Tibial nerve (tissue), 4 donors: ENCODE measurements around the gene HMGN2. TPM values are rescaled to one million over a fixed set of nuclear protein-coding genes. Genes with fewer than 3 reads are reported as not detected.

Source experiments
- DNase-seq, 2 donors: peaks; one replicate each; pipeline ENCODE4 v3.0.0-alpha.2; 2019; ENCODE audit warnings: low spot score in 2 of 2
- H3K27ac ChIP-seq, 4 donors: fragments of 200-600 bp; sonication (generic) in 3 of 4; one replicate each; pipeline ENCODE4 v1.5.1; 2017 to 2019; ENCODE audit warnings: mild to moderate bottlenecking in 1 of 4
- H3K27me3 ChIP-seq, 2 donors: fragments of 200-600 bp; sonication (generic) in 1 of 2; one replicate each; pipeline versions ENCODE4 v1.5.1 to v1.6.0; 2017 to 2019
- H3K36me3 ChIP-seq, 3 donors: fragments of 200-600 bp; sonication (generic); one replicate each; pipeline ENCODE4 v1.5.1; 2018 to 2019
- H3K4me1 ChIP-seq, 4 donors: fragments of 200-600 bp; sonication (generic) in 3 of 4; one replicate each; pipeline ENCODE4 v1.5.1; 2017 to 2019
- H3K4me3 ChIP-seq, 4 donors: fragments of 200-600 bp; sonication (generic) in 3 of 4; one replicate each; pipeline ENCODE4 v1.5.1; 2017 to 2019; ENCODE audit warnings: mild to moderate bottlenecking in 1 of 4, moderate library complexity in 1 of 4
- H3K9me3 ChIP-seq, 4 donors: fragments of 200-600 bp; sonication (generic) in 3 of 4; one replicate each; pipeline ENCODE4 v1.5.1; 2017 to 2019
- EP300 ChIP-seq, 2 donors: sonication (generic); formaldehyde crosslinking; IDR thresholded peaks; one replicate each; pipeline ENCODE4 v1.6.1; 2017; ENCODE audit warnings: antibody characterized with exemption in 2 of 2, mild to moderate bottlenecking in 1 of 2
- POLR2A ChIP-seq, 2 donors: fragments of 450-650 bp; IDR thresholded peaks; one replicate each; pipeline ENCODE4 v1.6.1; 2017; ENCODE audit warnings: antibody characterized with exemption in 2 of 2, mild to moderate bottlenecking in 2 of 2, moderate library complexity in 2 of 2
- WGBS, 2 donors: methylation state at CpG; one replicate each; pipeline ENCODE4 v1.1.5; 2018; 5-methylcytosine and 5-hydroxymethylcytosine counted together
- total RNA-seq, 4 donors: library from RNA; depleted of rRNA; stranded (reverse); fragments of >200 nt; gene quantifications; one replicate each; pipeline ENCODE4 v1.1.0, GENCODE V29; 2016
- TF ChIP-seq, protein P1 (sequence below), 5 experiments: fragments of 200-600 bp in 3 of 5; fragments of 450-650 bp in 2 of 5; sonication (generic) in 3 of 5; IDR thresholded peaks; one replicate each; pipeline ENCODE4 v1.5.1; 2016 to 2019; ENCODE audit warnings: antibody characterized with exemption in 5 of 5, mild to moderate bottlenecking in 3 of 5, moderate library complexity in 2 of 5

HMGN2 gene
- total RNA-seq, 4 donors from 2014 or later, result 165 to 237 (median 207) TPM

- no peak for DNase-seq
- H3K27me3 ChIP-seq, result no peaks in the 10 kb centered on the region
- H3K36me3 ChIP-seq, result peaks cover 2 to 49% (median 15%) of the 10 kb centered on the region in 3 donors
- no peak overlapping the region for H3K27ac ChIP-seq
- H3K9me3 ChIP-seq, result no peaks in the 10 kb centered on the region
- TF ChIP-seq EP300 (IDR thresholded peaks at IDR 0.05) (no peak), POLR2A (IDR thresholded peaks at IDR 0.05) (no peak)
- TF ChIP-seq, protein P1, sequence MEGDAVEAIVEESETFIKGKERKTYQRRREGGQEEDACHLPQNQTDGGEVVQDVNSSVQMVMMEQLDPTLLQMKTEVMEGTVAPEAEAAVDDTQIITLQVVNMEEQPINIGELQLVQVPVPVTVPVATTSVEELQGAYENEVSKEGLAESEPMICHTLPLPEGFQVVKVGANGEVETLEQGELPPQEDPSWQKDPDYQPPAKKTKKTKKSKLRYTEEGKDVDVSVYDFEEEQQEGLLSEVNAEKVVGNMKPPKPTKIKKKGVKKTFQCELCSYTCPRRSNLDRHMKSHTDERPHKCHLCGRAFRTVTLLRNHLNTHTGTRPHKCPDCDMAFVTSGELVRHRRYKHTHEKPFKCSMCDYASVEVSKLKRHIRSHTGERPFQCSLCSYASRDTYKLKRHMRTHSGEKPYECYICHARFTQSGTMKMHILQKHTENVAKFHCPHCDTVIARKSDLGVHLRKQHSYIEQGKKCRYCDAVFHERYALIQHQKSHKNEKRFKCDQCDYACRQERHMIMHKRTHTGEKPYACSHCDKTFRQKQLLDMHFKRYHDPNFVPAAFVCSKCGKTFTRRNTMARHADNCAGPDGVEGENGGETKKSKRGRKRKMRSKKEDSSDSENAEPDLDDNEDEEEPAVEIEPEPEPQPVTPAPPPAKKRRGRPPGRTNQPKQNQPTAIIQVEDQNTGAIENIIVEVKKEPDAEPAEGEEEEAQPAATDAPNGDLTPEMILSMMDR (IDR thresholded peaks at IDR 0.05), result no peak
- peaks cover 0 to 28% (median 11%) of the 10 kb centered on the region in 4 donors for H3K4me1 ChIP-seq
- H3K4me3 ChIP-seq, result no peak overlapping the region
These were observed 38.0 kb upstream of the HMGN2 start for GRCh38 chr1:26434161-26434752.

DNA sequence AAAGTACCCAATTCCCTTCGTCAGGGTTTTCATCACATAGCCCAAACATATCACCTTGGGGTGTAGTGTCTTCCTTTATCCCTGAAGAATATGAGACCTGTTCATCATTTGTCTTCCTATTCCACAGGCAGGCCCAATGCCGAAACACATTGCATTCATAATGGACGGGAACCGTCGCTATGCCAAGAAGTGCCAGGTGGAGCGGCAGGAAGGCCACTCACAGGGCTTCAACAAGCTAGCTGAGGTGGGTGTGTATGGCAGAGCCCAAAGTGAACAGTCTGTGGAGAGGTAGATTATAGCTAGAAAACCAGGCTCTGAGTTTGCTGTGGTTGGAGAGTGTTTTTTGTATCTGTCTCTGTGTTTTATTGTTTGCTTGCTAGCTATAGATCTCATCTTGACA lies 34.2 kb upstream of the HMGN2 start:
- no peaks in the 10 kb centered on the region for H3K9me3 ChIP-seq
- H3K27ac ChIP-seq, result no peak overlapping the region
- peaks cover 2 to 86% (median 28%) of the 10 kb centered on the region in 3 donors for H3K36me3 ChIP-seq
- TF ChIP-seq, protein P1 (IDR thresholded peaks at IDR 0.05), result no peak
- no peak for TF ChIP-seq POLR2A (IDR thresholded peaks at IDR 0.05)
- TF ChIP-seq EP300 (IDR thresholded peaks at IDR 0.05), result no peak
- no peak for DNase-seq
- no peak overlapping the region for H3K4me3 ChIP-seq
- 92 to 98% methylated on average over 6 of the region's 6 CpGs for WGBS, 2 donors
- H3K4me1 ChIP-seq, result peaks cover 0 to 15% (median 6%) of the 10 kb centered on the region in 4 donors
- no peaks in the 10 kb centered on the region for H3K27me3 ChIP-seq

GRCh38 chr1:26440259-26440658 lies 32.0 kb upstream of the HMGN2 start:
- 93 to 98% methylated on average over 2 of the region's 2 CpGs for WGBS, 2 donors
- H3K9me3 ChIP-seq, result no peaks in the 10 kb centered on the region
- peaks cover 2 to 100% (median 34%) of the 10 kb centered on the region in 3 donors for H3K36me3 ChIP-seq

GRCh38 chr1:26449868-26450267 lies 22.4 kb upstream of the HMGN2 start:
- Histone ChIP-seq H3K4me1 (no peaks in the 10 kb centered on the region), H3K4me3 (no peak overlapping the region), H3K27ac (no peak overlapping the region), H3K36me3 (peaks cover 0 to 100% (median 12%) of the 10 kb centered on the region in 3 donors), H3K27me3 (no peaks in the 10 kb centered on the region), H3K9me3 (no peaks in the 10 kb centered on the region)
- no peak for TF ChIP-seq POLR2A (IDR thresholded peaks at IDR 0.05)
- no peak for TF ChIP-seq EP300 (IDR thresholded peaks at IDR 0.05)
- TF ChIP-seq, protein P1 (IDR thresholded peaks at IDR 0.05), result no peak
- WGBS, 2 donors, result 97 to 100% methylated on average over 3 of the region's 3 CpGs
- DNase-seq, result no peak

More at GRCh38 chr1:26440259-26440658, 32.0 kb upstream of the HMGN2 start:
- no peaks in the 10 kb centered on the region for H3K27me3 ChIP-seq
- DNase-seq, result no peak
- no peak overlapping the region for H3K4me3 ChIP-seq
- TF ChIP-seq, protein P1 (IDR thresholded peaks at IDR 0.05), result no peak
- TF ChIP-seq EP300 (IDR thresholded peaks at IDR 0.05), result no peak
- TF ChIP-seq POLR2A (IDR thresholded peaks at IDR 0.05), result no peak
- no peak overlapping the region for H3K27ac ChIP-seq
- H3K4me1 ChIP-seq, result no peaks in the 10 kb centered on the region

DNA sequence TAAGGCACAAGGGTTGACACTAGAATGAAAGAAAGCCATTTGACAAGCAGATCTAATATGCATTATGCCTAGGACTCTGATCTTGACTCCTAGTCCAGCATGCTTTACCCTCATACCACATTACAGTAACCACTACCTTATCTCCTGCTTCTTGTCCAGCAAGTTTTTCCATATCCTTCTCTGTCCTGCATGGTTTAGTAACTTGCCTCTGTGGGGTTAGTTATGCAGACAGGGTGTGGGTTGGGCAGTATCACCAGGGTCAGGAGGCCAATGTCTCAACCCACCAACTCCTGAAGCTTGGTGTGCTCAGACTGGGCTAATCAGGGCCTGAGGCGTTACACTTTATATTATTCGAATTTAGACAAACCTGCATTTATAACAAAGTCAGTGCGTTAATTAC lies 21.3 kb upstream of the HMGN2 start:
- H3K9me3 ChIP-seq, result no peaks in the 10 kb centered on the region
- no peaks in the 10 kb centered on the region for H3K4me1 ChIP-seq
- H3K36me3 ChIP-seq, result peaks cover 0 to 100% (median 7%) of the 10 kb centered on the region in 3 donors
- no peak for TF ChIP-seq POLR2A (IDR thresholded peaks at IDR 0.05)
- TF ChIP-seq EP300 (IDR thresholded peaks at IDR 0.05), result no peak
- TF ChIP-seq, protein P1 (IDR thresholded peaks at IDR 0.05), result no peak
- H3K27ac ChIP-seq, result no peak overlapping the region
- 90 to 93% methylated on average over 3 of the region's 3 CpGs for WGBS, 2 donors
- DNase-seq, result no peak
- no peaks in the 10 kb centered on the region for H3K27me3 ChIP-seq
- no peak overlapping the region for H3K4me3 ChIP-seq
